ENCODE data around the gene PARP15. TPM values are rescaled to one million over a fixed set of nuclear protein-coding genes. Genes with fewer than 3 reads are reported as not detected.

The PARP15 gene
- total RNA-seq, 1 experiment from 2014 or later: 0.24 TPM

DNA sequence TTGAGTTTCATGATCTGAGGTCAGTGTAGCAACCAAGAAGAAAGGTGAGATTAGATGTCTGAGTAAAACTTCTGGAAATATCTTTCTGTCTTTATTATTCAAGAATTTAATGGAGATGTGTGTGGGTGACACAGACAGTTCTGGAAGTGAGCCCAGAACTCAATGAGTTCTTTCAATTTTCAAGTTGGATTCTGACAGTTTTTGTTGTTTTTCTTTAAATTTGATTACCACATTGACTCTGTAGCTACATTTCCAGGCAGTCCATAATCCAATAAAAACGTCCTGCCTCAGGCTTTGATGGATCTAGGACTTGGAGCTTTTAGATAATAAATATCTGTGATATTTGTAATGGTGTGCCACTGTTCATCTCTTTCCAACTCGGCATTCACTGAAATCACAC lies 99.3 kb downstream of the PARP15 start:
- H4K8ac ChIP-seq (replicated peaks; ENCODE audit: insufficient read length, low read depth, low read length): no peak overlapping the region
- no peak overlapping the region for H2BK5ac ChIP-seq (ENCODE audit: insufficient read length, low read length)
- no peak overlapping the region for H3T11ph ChIP-seq (ENCODE audit: low read length)
- H2BK15ac ChIP-seq (ENCODE audit: low read depth, low read length): no peak overlapping the region
- H3K14ac ChIP-seq (ENCODE audit: insufficient read depth, low read length): no peak overlapping the region
- no peak overlapping the region for H2AFZ ChIP-seq (ENCODE audit: low read length)
- H4K20me1 ChIP-seq (ENCODE audit: control insufficient read depth, insufficient read depth, insufficient read length): no peaks in the 10 kb centered on the region
- no peak overlapping the region for H3K9ac ChIP-seq (ENCODE audit: extremely low read depth, insufficient read length, low read length)
- Mint-ChIP-seq H3K36me3 (ENCODE audit: insufficient read depth in 1 of 3, low read depth in 3 of 3) (peaks cover 0 to under 1% (median under 1%) of the 10 kb centered on the region in 3 experiments; a peak in 2 of 7 replicates), H3K27me3 (ENCODE audit: low read depth) (peaks cover 4% of the 10 kb centered on the region; the same call in 1 of the 2 replicates), H3K9me3 (peaks cover 1 to 3% of the 10 kb centered on the region in 2 experiments; a peak in 4 of 5 replicates), H3K27ac (no peak overlapping the region), H3K4me3 (no peak overlapping the region), H3K4me1 (peaks cover 19 to 21% of the 10 kb centered on the region in 2 experiments)
- H3K4me2 ChIP-seq (ENCODE audit: insufficient read depth, insufficient read length, low read length): no peak overlapping the region
- H4K91ac ChIP-seq (ENCODE audit: insufficient read length, low read depth, low read length): no peak overlapping the region
- no peaks in the 10 kb centered on the region for H3K79me1 ChIP-seq (ENCODE audit: insufficient read depth, low read depth, low read length, poor library complexity, severe bottlenecking)
- H3K56ac ChIP-seq (ENCODE audit: insufficient read length, low read depth, low read length): no peak overlapping the region
- peaks cover 7% of the 10 kb centered on the region; the same call in 1 of the 2 replicates for H3K4me1 ChIP-seq (ENCODE audit: insufficient read depth, low read length)
- no peak overlapping the region for H3K27ac ChIP-seq (ENCODE audit: insufficient read length, low read depth, low read length)
- WGBS (ENCODE audit: extremely low coverage, insufficient read length, low lambda C conversion rate): no CpG with 5 or more reads among the region's 2 CpGs
- no peaks in the 10 kb centered on the region for H3K9me3 ChIP-seq (ENCODE audit: control insufficient read depth, low read depth, low read length)
- H3K23me2 ChIP-seq (ENCODE audit: insufficient read length, low read depth, low read length, poor library complexity, severe bottlenecking): peaks cover 15% of the 10 kb centered on the region
- no peak overlapping the region for H2BK20ac ChIP-seq (ENCODE audit: low read depth, low read length, poor library complexity, severe bottlenecking)
- no peak overlapping the region for H2BK12ac ChIP-seq (ENCODE audit: insufficient read length, low read depth, low read length)
- H3K23ac ChIP-seq (ENCODE audit: insufficient read length, low read depth, low read length): no peak overlapping the region
- H3K18ac ChIP-seq (ENCODE audit: insufficient read length, low read depth, low read length): no peak overlapping the region
- no peak overlapping the region for H4K5ac ChIP-seq (ENCODE audit: insufficient read length, low read depth, low read length)
- TF ChIP-seq, protein P1, sequence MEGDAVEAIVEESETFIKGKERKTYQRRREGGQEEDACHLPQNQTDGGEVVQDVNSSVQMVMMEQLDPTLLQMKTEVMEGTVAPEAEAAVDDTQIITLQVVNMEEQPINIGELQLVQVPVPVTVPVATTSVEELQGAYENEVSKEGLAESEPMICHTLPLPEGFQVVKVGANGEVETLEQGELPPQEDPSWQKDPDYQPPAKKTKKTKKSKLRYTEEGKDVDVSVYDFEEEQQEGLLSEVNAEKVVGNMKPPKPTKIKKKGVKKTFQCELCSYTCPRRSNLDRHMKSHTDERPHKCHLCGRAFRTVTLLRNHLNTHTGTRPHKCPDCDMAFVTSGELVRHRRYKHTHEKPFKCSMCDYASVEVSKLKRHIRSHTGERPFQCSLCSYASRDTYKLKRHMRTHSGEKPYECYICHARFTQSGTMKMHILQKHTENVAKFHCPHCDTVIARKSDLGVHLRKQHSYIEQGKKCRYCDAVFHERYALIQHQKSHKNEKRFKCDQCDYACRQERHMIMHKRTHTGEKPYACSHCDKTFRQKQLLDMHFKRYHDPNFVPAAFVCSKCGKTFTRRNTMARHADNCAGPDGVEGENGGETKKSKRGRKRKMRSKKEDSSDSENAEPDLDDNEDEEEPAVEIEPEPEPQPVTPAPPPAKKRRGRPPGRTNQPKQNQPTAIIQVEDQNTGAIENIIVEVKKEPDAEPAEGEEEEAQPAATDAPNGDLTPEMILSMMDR (conservative IDR thresholded peaks at IDR 0.05): no peak
- H3K4ac ChIP-seq (ENCODE audit: low read depth, low read length): no peak overlapping the region
- no peak for DNase-seq
- no peaks in the 10 kb centered on the region for H3K27me3 ChIP-seq (ENCODE audit: insufficient read depth, low read length)
- no peak overlapping the region for H2BK120ac ChIP-seq (ENCODE audit: low read depth, low read length, poor library complexity, severe bottlenecking)
- H2AK5ac ChIP-seq (ENCODE audit: insufficient read length, low read length): no peak overlapping the region
- H3K79me2 ChIP-seq (ENCODE audit: insufficient read depth, low read length): no peaks in the 10 kb centered on the region
